Choroid plexus epithelial cell (primary cell): ENCODE measurements around the gene ZNF883.

Source experiments
- DNase-seq: peaks from one replicate; pipeline ENCODE4 v3.0.0-alpha.2; 2010; ENCODE audit warnings: low read depth
- H3K4me3 ChIP-seq: 2 replicates; pipeline ENCODE4 v1.5.1; 2011; ENCODE audit warnings: low read depth, mild to moderate bottlenecking, control low read depth, low read length, moderate library complexity
- TF ChIP-seq, protein P1 (sequence below): conservative IDR thresholded peaks from 2 replicates; pipeline ENCODE4 v1.5.1; 2011; ENCODE audit warnings: low read depth, mild to moderate bottlenecking, control low read depth, inconsistent platforms, low read length, moderate library complexity

Gene ZNF883

DNA sequence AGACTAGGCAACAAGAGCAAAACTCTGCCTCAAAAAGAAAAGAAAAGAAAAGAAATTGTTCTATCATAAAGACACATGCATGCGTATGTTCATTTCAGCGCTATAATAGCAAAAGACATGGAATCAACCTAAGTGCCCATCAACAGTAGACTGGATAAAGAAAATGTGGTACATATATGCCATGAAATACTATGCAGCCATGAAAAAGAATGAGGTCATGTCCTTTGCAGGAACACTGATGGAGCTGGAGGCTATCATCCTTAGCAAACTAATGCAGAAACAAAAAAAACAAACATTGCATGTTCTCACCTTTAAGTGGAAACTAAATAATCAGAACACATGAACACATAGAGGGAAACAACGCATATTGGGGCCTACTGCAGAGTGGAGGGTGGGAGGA lies 6.3 kb upstream of the ZNF883 start:
- TF ChIP-seq, protein P1, sequence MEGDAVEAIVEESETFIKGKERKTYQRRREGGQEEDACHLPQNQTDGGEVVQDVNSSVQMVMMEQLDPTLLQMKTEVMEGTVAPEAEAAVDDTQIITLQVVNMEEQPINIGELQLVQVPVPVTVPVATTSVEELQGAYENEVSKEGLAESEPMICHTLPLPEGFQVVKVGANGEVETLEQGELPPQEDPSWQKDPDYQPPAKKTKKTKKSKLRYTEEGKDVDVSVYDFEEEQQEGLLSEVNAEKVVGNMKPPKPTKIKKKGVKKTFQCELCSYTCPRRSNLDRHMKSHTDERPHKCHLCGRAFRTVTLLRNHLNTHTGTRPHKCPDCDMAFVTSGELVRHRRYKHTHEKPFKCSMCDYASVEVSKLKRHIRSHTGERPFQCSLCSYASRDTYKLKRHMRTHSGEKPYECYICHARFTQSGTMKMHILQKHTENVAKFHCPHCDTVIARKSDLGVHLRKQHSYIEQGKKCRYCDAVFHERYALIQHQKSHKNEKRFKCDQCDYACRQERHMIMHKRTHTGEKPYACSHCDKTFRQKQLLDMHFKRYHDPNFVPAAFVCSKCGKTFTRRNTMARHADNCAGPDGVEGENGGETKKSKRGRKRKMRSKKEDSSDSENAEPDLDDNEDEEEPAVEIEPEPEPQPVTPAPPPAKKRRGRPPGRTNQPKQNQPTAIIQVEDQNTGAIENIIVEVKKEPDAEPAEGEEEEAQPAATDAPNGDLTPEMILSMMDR, result no peak
- DNase-seq, result no peak
- H3K4me3 ChIP-seq, result no peak overlapping the region

DNA sequence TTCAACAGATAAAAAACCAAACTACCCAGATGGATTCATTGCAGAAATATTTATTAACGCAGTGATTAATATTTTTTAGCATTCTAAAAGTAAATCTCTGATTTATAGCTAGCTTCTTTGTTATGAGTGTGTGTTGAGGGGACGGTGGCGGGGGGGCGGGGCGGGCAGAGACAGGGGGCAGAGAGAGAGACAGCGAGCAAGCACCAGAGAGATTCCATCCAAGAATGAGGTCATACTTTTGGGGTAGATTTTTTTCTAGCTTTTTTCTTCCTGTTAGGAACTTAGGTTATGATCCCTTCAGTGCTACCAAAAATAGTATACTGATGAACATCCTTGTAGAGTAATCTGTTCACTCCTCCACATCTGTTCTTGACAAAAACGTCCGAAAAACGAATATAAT lies 500 bp upstream of the ZNF883 start:
- TF ChIP-seq, protein P1, result no peak

DNA sequence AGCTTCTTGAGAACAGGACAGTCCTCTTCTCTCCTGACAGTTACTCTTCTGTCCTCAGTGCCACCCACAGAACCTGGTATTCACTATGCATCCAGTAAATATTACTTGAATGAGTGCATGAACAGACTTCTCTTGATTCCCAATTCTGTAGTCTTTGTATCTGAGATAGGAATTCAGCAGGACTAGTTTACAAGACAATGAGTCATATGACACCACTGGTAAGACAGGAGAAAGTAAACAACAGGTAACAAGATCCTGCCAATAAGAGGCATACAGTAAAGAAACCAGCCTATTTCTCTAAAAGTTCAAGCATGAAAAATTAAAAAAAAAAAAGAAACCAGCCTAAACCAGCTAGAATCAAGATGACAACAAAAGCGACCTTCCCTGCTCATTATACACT lies 6.2 kb downstream of the ZNF883 start:
- no peak for DNase-seq
- TF ChIP-seq, protein P1, result no peak
- H3K4me3 ChIP-seq, result no peak overlapping the region

More for the DNA sequence above, 500 bp upstream of the ZNF883 start:
- peak overlapping the region; percentile 62 for H3K4me3 ChIP-seq
- peak; percentile 3 for DNase-seq

DNA sequence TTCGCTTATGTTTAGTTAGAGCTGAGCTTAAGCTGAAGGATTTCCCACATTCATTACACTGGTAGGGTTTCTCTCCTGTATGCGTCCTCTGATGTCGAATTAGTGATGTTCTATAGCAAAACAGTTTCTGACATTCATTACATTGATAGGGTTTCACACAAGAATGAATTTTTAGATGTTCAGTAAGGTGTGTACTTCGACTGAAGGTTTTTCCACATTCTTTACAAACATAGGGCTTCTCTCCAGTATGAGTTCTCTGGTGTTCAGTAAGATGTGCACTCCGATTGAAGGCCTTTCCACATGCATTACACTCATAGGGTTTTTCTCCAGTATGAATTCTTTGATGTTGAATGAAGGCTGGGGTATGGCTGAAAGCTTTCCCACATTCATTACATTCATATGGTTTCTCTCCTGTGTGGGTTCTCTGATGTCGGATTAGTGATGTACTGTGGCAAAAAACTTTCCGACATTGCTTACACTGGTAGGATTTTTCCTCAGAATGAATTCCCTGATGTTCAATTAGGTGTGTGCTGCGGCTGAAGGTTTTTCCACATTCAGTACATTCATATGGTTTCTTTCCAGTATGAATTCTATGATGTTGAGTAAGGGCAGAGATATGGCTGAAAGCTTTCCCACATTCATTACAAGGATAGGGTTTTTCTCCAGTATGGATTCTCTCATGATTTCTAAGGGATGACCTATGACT lies 14.6 kb downstream of the ZNF883 start:
- DNase-seq, result no peak
- TF ChIP-seq, protein P1, result no peak
- H3K4me3 ChIP-seq, result no peak overlapping the region

DNA sequence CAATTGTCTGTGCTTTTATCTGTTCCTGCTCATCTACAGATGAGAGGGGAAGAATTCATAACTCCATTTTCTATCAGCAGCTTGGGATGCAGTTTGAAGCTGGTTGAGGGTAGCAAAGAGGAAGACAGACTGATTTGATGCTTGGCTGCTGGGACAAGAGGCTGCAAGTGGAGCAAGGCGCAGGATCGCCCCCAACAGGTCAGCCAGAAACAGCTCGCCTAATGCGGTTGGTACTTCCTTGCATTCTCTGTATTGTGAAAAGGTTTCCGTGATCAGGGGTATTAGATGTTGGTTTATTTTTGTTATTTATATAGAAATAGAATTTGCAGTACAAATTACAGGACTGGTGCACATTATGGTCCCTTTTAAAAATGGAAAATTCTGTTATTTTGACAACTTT lies 40.6 kb downstream of the ZNF883 start:
- TF ChIP-seq, protein P1, result peak; percentile 36
- H3K4me3 ChIP-seq, result no peak overlapping the region
- peak; percentile 15 for DNase-seq

DNA sequence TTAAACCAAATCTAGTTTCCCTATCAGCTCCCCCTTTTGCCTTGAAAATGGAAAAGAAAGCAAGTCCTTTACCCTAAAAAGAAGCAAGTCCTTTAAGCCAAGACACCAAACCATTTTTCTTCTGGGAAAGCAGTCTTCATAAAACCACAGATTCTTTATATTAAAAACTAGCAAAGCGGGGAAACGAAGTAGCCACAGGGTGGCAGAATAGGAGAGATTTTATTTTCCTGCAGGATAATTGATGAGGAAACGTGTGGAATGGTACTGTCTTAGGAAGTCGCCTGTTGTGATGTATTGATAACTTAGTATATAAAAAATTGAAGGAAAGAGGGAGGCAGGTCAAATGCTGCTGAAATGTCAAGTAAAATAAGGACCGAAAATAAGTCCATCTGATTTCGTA lies 41.1 kb downstream of the ZNF883 start:
- TF ChIP-seq, protein P1, result peak; percentile 36
- H3K4me3 ChIP-seq, result no peak overlapping the region
- DNase-seq, result peak; percentile 20

DNA sequence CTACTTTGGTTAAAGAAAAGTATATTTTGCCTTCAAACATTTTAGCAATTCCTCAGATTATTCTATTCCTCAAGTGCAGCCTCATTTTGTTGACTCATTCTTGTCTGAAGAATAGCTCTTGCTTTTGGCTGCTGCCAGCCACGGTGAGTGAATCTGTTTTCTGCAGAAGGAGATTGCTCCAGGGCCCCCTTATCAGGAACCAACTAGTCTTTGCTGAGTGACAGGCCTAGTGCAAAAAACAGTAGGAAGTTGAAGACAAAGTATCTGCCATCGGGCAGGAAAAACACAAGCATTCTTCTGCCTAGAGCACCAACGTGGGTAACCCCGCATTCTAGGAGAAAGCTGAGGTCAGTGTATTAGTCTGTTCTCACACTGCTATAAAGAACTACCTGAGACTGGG lies 42.3 kb downstream of the ZNF883 start:
- no peak overlapping the region for H3K4me3 ChIP-seq
- no peak for DNase-seq
- TF ChIP-seq, protein P1, result no peak
